ENCODE data around the gene NEK6.

NEK6 gene

GRCh38 chr9:124282442-124283227 is 24.9 kb downstream of the NEK6 start:
- DNase-seq: no peak

DNA sequence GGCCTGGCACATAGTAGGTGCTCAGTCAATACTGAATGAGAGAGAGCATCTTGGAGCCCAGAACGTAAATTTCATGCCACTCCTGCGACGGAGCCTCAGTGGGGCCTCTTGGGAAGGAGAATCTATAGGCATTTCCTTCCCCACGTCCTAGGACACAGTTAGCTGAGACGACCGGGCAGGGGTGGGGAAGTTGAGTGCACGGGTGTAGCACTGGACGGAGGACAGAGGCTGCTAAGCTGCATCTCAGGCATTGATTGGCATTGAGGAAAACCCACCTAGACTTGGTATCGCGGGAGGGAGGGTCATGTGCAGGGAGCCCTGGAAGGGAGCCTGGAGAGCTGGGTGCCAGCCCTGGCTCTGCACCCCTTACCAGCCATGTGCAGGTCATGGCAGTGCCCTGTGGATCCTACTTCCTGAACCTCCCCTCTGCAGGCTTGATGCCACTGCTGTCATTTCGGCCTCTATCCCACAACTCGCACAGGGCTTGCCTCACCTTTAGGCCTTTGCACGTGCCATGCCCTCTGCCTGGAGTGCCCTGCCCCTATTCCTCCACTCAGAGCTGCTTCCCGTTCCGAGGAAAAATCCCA is 25.6 kb downstream of the NEK6 start:
- DNase-seq: no peak

- no peak for DNase-seq
These were observed 26.6 kb downstream of the NEK6 start for GRCh38 chr9:124284237-124284831.

DNA sequence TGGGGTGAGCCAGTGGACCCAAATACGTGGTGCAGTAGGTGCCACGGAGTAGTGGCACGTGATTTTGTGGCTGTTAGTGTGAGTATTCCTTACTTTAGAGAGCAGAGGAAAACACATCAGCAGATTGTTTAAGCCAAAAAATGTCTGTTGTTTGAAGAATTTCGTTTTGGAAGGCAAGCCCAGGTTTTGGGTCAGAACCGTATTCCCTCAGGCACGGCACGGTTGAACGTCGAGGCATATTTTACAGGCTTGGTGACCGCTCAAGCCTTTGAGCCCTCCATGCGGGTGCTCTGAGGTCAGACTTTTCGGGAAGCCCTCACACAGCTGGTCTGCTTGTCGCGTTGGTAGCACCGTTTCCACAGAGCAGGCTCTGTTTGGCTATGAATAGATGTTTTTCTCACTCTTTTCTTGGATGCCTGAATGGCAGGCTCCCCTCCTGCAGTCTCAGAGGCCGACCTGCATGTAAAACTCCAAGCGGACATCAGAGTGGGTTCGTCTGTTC is 27.2 kb downstream of the NEK6 start:
- no peak for DNase-seq

GRCh38 chr9:124285490-124285889 is 27.7 kb downstream of the NEK6 start:
- no peak for DNase-seq

GRCh38 chr9:124285903-124286291 is 28.1 kb downstream of the NEK6 start:
- DNase-seq: peak; percentile 58 to 59

DNA sequence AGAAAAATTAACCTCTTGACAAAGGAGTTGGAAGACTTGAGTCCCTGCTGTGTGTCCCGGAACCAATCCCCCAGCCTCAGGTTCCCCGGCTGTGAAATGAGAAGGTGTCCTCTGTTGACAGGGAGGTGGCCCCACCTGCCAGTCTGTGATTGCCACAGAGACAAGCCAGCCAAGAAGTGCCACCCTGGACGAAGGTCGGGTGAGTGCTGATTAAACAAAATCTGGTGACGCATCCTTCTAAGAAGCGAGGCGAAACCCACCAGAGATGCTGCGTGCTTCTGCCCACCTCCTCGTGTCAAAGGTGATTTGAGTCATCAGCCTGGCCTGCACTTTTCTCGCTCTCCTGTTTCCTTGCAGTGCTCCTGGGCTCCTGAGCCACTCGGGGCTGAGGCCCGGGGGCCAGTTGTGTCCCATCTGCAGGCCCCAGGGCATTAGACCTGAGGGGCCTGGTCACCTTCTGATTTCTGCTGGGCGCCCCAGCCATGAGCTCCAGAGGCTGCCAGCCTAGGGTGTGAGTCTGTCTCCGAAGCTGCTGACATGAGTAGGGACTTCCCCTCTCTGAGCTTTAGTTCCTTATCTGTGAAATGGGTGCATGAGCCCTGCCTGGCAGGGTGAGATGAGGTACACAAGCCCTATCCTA is 28.7 kb downstream of the NEK6 start:
- DNase-seq: peak; percentile 63 to 64

DNA sequence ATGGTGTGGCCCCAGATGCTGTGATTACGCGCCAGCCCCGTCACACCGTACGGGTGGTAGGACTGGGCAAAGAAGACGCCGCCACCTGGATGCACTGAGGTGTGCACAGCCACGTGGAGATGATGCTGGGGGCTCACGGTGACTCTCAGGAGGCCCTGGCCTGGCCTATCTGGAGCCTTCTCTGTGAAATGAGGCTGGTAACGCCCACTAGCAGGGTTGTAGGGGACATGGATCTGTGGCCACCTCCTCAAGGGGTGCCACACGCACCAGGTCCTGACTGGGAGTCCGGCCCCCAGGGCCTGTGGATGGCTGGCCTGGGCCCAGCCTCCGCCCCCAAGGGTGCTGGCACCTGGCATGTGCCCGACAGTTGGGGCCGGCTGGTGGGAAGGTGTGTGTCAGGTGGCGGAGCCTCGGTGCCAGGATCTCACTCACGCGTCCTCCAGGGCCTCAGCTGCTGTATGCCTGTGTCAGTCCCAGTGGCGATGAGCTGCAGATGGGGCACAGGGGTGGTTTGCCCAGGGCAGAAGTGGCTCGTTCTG is 32.4 kb downstream of the NEK6 start:
- no peak for DNase-seq

GRCh38 chr9:124290743-124291554 is 33.2 kb downstream of the NEK6 start:
- DNase-seq: no peak

DNA sequence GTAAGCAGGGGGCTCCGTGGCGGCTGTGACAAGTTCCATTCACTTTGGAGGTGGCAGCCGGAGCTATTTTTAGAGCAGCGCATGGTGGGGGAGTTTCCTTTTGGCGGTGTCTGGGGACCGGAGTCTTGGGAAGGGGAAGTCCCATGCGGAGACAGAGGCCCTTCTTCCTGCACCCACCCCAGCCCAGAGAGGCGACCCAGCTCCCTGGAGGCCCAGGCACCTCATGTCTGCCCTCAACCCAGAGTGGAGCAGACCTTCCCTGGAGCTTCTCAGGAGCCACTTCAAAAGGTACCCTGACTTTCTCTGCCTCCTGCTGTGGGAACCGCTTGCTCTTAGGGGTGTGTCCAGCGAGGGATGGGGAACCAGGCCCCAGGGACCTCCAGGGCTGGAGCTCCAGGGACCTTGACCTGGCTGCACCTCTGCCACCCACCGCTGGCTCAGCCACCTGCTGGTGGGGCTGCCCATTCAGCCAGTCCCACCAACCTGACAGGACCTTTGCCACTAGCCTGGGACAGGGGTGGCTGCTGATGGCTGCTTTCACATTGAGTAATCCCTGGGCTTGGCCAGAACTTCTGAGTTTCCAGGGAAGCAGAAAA is 34.1 kb downstream of the NEK6 start:
- DNase-seq: peak; percentile 56 to 64

- DNase-seq: no peak
These were observed 35.2 kb downstream of the NEK6 start for GRCh38 chr9:124292696-124293593.

DNA sequence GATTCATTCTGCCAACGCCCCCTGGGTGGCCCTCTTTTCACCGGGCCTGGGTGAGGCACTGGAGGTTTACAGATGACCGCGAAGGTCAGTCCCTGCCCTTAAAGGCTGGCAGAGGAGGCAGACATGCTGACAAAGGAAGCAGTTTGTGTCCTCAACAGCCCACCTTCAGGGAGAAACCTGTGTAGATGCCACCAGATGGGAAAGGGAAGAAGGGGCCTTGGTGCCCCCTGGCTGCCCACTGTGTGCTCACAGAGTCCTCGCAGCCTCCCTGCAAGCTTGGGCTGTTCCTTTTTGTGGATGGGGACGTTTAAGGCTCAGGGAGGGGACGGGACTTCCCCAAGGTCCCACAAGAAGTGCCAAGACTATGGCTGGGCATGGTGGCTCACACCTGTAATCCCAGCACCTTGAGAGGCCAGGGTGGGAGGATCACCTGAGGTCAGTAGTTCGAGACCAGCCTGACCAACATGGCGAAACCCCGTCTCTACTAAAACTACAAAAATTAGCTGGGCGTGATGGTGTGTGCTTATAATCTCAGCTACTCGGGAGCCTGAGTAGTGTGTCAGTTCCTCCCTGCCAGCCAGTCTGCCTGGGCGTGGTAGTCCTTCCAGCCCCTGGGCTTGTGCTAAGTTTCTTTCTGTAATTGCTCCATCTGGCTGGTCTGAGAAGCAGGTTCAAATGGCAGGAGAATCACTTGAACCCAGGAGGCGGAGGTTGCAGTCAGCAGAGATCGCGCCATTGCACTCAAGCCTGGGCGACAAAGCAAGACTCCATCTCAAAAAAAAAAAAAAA is 36.2 kb downstream of the NEK6 start:
- no peak for DNase-seq

DNA sequence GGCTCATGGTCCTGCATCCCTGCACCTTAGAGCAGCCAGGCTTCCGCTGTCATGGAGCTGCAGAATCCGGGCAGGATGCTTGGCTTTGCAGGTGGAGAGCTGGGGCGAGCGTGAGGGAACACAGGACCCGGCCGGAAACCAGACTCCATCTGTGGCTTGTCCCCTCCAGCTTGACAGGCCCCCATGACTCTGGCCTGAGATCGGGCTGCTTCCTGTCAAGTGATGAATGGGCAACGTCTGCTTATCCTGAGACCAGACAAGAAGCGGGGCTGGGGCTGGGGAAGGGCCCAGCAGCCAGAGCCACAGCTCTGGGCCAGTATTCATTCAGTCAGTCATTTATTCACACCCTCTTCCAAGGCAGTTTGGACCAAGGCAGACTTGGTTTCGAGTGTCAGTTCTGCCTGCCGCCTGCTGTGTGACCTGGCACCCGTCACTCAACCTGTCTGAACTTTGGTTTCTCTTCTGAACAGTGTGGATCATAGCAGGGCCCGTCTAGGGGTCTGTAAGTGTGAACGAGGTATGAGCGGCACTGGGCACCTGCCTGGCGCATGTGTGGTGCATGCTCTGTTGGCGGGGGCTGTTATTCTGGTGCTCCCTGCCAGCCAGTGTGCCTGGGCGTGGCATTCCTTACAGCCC is 37.5 kb downstream of the NEK6 start:
- no peak for DNase-seq

- no peak for DNase-seq
These were observed 38.3 kb downstream of the NEK6 start for GRCh38 chr9:124296094-124296493.

DNA sequence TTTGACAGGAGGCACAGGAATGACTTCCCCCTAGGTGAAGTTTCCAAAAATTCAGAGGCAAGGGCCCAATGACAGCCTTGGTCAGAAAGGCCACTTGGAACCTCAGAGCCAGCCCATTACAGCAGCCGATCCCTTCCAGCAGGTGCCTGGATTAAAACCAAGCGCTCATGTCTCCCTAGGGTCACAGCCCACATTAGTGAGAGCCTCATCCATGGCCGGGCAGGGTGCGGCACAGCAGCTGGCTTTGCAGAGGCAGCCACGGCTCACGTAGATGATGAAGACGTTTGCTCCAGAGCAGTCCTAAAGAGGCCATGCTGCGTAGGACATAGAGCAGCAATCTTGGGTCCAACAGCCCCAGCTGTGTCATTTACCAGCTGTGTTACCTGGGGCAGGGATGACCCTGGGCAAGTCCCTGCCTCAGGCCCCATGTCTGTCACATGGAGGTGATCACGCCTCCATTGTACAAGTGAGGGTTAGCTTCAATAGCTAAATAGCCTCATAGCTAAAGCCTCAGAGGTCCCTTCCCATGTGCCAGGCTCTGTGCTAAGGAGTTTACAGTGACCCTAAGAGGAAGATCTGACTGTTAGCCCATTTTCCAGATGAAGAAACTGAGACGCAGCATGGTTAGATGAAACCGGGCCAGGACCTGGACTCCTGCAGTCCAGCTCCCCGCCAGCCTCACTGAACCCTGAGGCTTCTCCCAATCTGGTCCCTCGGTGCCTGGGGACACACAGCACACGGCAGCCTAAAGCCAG is 39.2 kb downstream of the NEK6 start:
- DNase-seq: no peak

DNA sequence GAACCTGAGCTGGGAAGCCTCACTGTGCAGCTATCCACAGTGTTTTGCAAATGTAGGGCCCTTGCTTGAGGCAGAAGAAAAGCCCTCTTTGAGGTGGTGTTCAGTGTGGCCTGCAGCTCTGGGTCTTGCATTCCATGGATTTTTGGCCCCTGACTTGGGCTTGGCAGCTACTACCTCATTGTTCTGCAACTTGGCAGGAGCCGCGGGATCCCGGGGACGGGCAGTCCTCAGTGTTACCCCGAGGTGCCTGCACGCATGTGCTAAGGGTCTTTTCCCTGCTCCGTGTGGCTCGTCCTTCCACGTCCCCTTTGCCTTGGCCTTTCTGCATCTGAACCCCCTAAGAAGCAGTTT is 39.8 kb downstream of the NEK6 start:
- DNase-seq: no peak

GRCh38 chr9:124297915-124298645 is 40.3 kb downstream of the NEK6 start:
- DNase-seq: no peak

- DNase-seq: no peak
These were observed 41.0 kb downstream of the NEK6 start for GRCh38 chr9:124298646-124299235.

All from stimulated activated CD4-positive, alpha-beta T cell treated with anti-CD3 and anti-CD28 coated beads, Interleukin-2, amount 100 ng/mL, for 24 hours (primary cell).